Vagina (tissue), 2 donors: Measurements from ENCODE around the gene KCTD18.

ENCODE experiments used
- POLR2AphosphoS5 ChIP-seq, 2 donors: sonication (generic); formaldehyde crosslinking; IDR thresholded peaks; one replicate each; pipeline ENCODE4 v1.9.0; 2017; ENCODE audit warnings: antibody characterized with exemption in 2 of 2, mild to moderate bottlenecking in 2 of 2, low read depth in 1 of 2; ENCODE audit not compliant: insufficient read depth in 1 of 2
- TF ChIP-seq, protein P1 (sequence below), 3 experiments: fragments of 450-650 bp in 2 of 3; fragments of 200-600 bp in 1 of 3; sonication (generic) in 1 of 3; IDR thresholded peaks; one replicate each; pipeline ENCODE4 v1.5.1; 2017 to 2019; ENCODE audit warnings: antibody characterized with exemption in 3 of 3, mild to moderate bottlenecking in 2 of 3, moderate library complexity in 2 of 3

GRCh38 chr2:200443916-200444315 is 66.0 kb downstream of the KCTD18 start:
- TF ChIP-seq POLR2AphosphoS5 (IDR thresholded peaks at IDR 0.05; ENCODE audit: insufficient read depth in 1 of 2, low read depth in 1 of 2), result no peak
- TF ChIP-seq, protein P1, sequence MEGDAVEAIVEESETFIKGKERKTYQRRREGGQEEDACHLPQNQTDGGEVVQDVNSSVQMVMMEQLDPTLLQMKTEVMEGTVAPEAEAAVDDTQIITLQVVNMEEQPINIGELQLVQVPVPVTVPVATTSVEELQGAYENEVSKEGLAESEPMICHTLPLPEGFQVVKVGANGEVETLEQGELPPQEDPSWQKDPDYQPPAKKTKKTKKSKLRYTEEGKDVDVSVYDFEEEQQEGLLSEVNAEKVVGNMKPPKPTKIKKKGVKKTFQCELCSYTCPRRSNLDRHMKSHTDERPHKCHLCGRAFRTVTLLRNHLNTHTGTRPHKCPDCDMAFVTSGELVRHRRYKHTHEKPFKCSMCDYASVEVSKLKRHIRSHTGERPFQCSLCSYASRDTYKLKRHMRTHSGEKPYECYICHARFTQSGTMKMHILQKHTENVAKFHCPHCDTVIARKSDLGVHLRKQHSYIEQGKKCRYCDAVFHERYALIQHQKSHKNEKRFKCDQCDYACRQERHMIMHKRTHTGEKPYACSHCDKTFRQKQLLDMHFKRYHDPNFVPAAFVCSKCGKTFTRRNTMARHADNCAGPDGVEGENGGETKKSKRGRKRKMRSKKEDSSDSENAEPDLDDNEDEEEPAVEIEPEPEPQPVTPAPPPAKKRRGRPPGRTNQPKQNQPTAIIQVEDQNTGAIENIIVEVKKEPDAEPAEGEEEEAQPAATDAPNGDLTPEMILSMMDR (IDR thresholded peaks at IDR 0.05), result no peak
